Calu3 (cell line): ENCODE results near the gene CDH4. TPM values are rescaled to one million over a fixed set of nuclear protein-coding genes. Genes with fewer than 3 reads are reported as not detected.

Source experiments
- BruUV-seq: library from RNA; stranded (reverse); fragments of 400-500 nt; replicated peaks from 2 replicates; lab custom pipeline; 2021; lab: Mats Ljungman, UMichigan
- CTCF ChIA-PET: fragments of 300-600 bp; sonication (Branson Sonifier 250); formaldehyde crosslinking; loops from one replicate; lab custom pipeline; 2022; ENCODE audit warnings: antibody characterized with exemption; lab: Charles Lee
- DNase-seq: peaks from one replicate; pipeline ENCODE4 v3.0.0; 2022
- H3K27ac Mint-ChIP-seq: one replicate; pipeline ENCODE4 v1.8.0; 2022; ENCODE audit warnings: mixed read lengths; ENCODE audit not compliant: unreplicated experiment
- H3K27me3 Mint-ChIP-seq: one replicate; pipeline ENCODE4 v1.8.0; 2022; ENCODE audit warnings: mixed read lengths; ENCODE audit not compliant: unreplicated experiment
- H3K36me3 Mint-ChIP-seq: one replicate; pipeline ENCODE4 v1.8.0; 2022; ENCODE audit warnings: mild to moderate bottlenecking, moderate library complexity, mixed read lengths; ENCODE audit not compliant: insufficient read depth, unreplicated experiment
- H3K4me1 Mint-ChIP-seq: one replicate; pipeline ENCODE4 v1.8.0; 2022; ENCODE audit warnings: mild to moderate bottlenecking, low read depth, mixed read lengths; ENCODE audit not compliant: unreplicated experiment
- H3K4me3 Mint-ChIP-seq: one replicate; pipeline ENCODE4 v1.8.0; 2022; ENCODE audit warnings: mild to moderate bottlenecking, low read depth, moderate library complexity, mixed read lengths; ENCODE audit not compliant: unreplicated experiment
- H3K9me3 Mint-ChIP-seq: one replicate; pipeline ENCODE4 v1.8.0; 2022; ENCODE audit warnings: low read depth, mixed read lengths; ENCODE audit not compliant: unreplicated experiment
- intact Hi-C: fragments of 100-400 bp; cut with micrococcal nuclease; formaldehyde crosslinking; loops from one replicate; pipeline ENCODE4 v1.10.0; 2022; ENCODE audit not compliant: unreplicated experiment
- total RNA-seq: library from RNA; stranded (reverse); gene quantifications from 2 replicates; pipeline ENCODE4 v1.2.3, GENCODE V29; 2022
- TF ChIP-seq, protein P1 (sequence below): fragments of 200-600 bp; IDR thresholded peaks from one replicate; pipeline ENCODE4 v1.8.0; 2022; ENCODE audit warnings: antibody characterized with exemption; ENCODE audit not compliant: unreplicated experiment

The CDH4 gene
- total RNA-seq, 1 experiment from 2014 or later: not detected

GRCh38 chr20:61274326-61274725 is 22.3 kb downstream of the CDH4 start:
- H3K9me3 Mint-ChIP-seq: peaks cover 9% of the 10 kb centered on the region
- BruUV-seq: no TSS peak
- H3K4me3 Mint-ChIP-seq: no peak overlapping the region
- TF ChIP-seq, protein P1, sequence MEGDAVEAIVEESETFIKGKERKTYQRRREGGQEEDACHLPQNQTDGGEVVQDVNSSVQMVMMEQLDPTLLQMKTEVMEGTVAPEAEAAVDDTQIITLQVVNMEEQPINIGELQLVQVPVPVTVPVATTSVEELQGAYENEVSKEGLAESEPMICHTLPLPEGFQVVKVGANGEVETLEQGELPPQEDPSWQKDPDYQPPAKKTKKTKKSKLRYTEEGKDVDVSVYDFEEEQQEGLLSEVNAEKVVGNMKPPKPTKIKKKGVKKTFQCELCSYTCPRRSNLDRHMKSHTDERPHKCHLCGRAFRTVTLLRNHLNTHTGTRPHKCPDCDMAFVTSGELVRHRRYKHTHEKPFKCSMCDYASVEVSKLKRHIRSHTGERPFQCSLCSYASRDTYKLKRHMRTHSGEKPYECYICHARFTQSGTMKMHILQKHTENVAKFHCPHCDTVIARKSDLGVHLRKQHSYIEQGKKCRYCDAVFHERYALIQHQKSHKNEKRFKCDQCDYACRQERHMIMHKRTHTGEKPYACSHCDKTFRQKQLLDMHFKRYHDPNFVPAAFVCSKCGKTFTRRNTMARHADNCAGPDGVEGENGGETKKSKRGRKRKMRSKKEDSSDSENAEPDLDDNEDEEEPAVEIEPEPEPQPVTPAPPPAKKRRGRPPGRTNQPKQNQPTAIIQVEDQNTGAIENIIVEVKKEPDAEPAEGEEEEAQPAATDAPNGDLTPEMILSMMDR: no peak
- CTCF ChIA-PET: no interaction called here
- peaks cover 19% of the 10 kb centered on the region for H3K27me3 Mint-ChIP-seq
- DNase-seq: no peak
- intact Hi-C loops: no loop called here
- no peak overlapping the region for H3K27ac Mint-ChIP-seq
- H3K36me3 Mint-ChIP-seq: no peaks in the 10 kb centered on the region
- no peaks in the 10 kb centered on the region for H3K4me1 Mint-ChIP-seq

GRCh38 chr20:61278296-61278695 is 26.2 kb downstream of the CDH4 start:
- CTCF ChIA-PET: no interaction called here
- TF ChIP-seq, protein P1: no peak
- intact Hi-C loops: no loop called here
- Mint-ChIP-seq H3K27me3 (peaks cover 19% of the 10 kb centered on the region), H3K27ac (no peak overlapping the region), H3K4me1 (no peaks in the 10 kb centered on the region), H3K36me3 (no peaks in the 10 kb centered on the region), H3K4me3 (no peak overlapping the region), H3K9me3 (peaks cover 11% of the 10 kb centered on the region)
- BruUV-seq: no TSS peak
- DNase-seq: no peak

GRCh38 chr20:61279621-61280150 is 27.6 kb downstream of the CDH4 start:
- DNase-seq: no peak
- CTCF ChIA-PET: no interaction called here
- TF ChIP-seq, protein P1: no peak
- Mint-ChIP-seq H3K36me3 (no peaks in the 10 kb centered on the region), H3K4me1 (no peaks in the 10 kb centered on the region), H3K27ac (no peak overlapping the region), H3K27me3 (peaks cover 19% of the 10 kb centered on the region), H3K4me3 (no peak overlapping the region), H3K9me3 (peaks cover 10% of the 10 kb centered on the region)
- BruUV-seq: no TSS peak
- intact Hi-C loops: no loop called here

DNA sequence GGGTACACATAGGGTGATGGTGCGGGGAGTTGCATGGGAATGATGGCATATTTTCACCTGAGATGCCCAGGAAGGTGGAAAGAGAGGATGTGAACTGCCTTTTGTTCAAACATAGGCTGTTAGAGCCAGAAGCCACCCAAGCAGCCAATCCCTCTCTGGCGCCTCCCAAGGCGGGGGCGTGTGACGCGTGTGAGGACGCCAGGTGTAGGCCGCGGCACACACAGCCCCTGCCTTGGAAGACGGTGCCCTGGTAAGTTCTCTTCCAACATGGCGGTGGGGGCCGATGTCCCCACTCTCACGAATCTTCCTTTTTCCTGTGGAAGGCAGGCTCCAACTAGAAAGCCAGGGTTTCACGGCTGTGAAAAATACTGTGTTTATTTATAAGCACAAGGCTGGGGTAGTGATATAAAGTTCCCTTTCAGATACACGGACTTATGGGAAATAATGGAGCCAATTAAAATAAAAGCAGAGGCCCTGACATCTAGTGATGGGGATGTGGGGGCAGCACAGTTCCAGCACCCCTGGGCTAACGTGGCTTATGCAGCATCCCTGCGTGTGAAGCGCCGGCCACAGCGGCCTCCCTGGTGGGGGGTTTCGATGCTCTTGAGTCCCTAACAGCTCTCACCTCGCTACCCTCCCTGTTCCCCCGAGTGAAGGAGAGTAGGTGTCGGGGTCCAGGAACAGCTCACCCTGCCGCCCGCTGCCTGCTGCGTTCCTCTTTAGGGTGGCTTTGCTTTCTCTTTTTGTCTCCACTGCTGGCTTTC is 28.3 kb downstream of the CDH4 start:
- Mint-ChIP-seq H3K36me3 (no peaks in the 10 kb centered on the region), H3K9me3 (peaks cover 16% of the 10 kb centered on the region), H3K27me3 (peaks cover 19% of the 10 kb centered on the region), H3K4me1 (no peaks in the 10 kb centered on the region), H3K27ac (no peak overlapping the region), H3K4me3 (no peak overlapping the region)
- CTCF ChIA-PET: no interaction called here
- intact Hi-C loops: no loop called here
- TF ChIP-seq, protein P1: no peak
- BruUV-seq: no TSS peak
- no peak for DNase-seq
